Thymus (tissue), 11 donors: ENCODE data around the gene PPARG. TPM values are rescaled to one million over a fixed set of nuclear protein-coding genes. Genes with fewer than 3 reads are reported as not detected.

Experiments used
- DNase-seq, 9 donors: peaks; one replicate each; pipeline ENCODE4 v3.0.0-alpha.2; 2013; ENCODE audit warnings: low spot score in 9 of 9, low read depth in 6 of 9, missing footprints in 1 of 9
- H3K27ac ChIP-seq, 2 donors: one replicate each; pipeline ENCODE4 v1.5.1; 2013; ENCODE audit warnings: control low read depth in 1 of 2, low read depth in 1 of 2, low read length in 1 of 2, mild to moderate bottlenecking in 1 of 2, moderate library complexity in 1 of 2
- H3K27me3 ChIP-seq, 2 donors: one replicate each; pipeline ENCODE4 v1.5.1; 2013; ENCODE audit warnings: low read length in 1 of 2; ENCODE audit not compliant: control insufficient read depth in 2 of 2, insufficient read depth in 1 of 2
- H3K36me3 ChIP-seq, 2 donors: one replicate each; pipeline ENCODE4 v1.5.1; 2013; ENCODE audit warnings: low read length in 1 of 2, mild to moderate bottlenecking in 1 of 2, moderate library complexity in 1 of 2; ENCODE audit not compliant: control insufficient read depth in 2 of 2, insufficient read depth in 2 of 2
- H3K4me1 ChIP-seq, 2 donors: one replicate each; pipeline ENCODE4 v1.5.1; 2013; ENCODE audit warnings: low read length in 2 of 2; ENCODE audit not compliant: control insufficient read depth in 2 of 2, insufficient read depth in 2 of 2
- H3K4me3 ChIP-seq, 2 donors: one replicate each; pipeline ENCODE4 v1.5.1; 2013; ENCODE audit warnings: low read length in 2 of 2, control low read depth in 1 of 2, mild to moderate bottlenecking in 1 of 2
- H3K9me3 ChIP-seq, 2 donors: one replicate each; pipeline ENCODE4 v1.5.1; 2013; ENCODE audit warnings: low read length in 1 of 2, mild to moderate bottlenecking in 1 of 2; ENCODE audit not compliant: control insufficient read depth in 2 of 2, insufficient read depth in 1 of 2
- WGBS: extraction: QIAGEN DNeasy Blood & Tissue Kit; methylation state at CpG from one replicate; pipeline ENCODE4 v1.1.7; 2013; 5-methylcytosine and 5-hydroxymethylcytosine counted together
- polyA plus RNA-seq: library from polyadenylated mRNA; stranded (reverse); fragments of 200-250 nt; gene quantifications from one replicate; pipeline ENCODE4 v1.2.3, GENCODE V29; 2013
- total RNA-seq: library from RNA; stranded (reverse); fragments of 120-200 nt; gene quantifications from one replicate; pipeline ENCODE4 v1.2.4, GENCODE V29; 2013
- donor health status: healthy.

PPARG gene
- total and polyA plus RNA-seq, 2 donors = 4.3 to 8.8 TPM

- peak overlapping the region in 1 of 2 donors; percentile 38 for H3K4me3 ChIP-seq
- H3K27me3 ChIP-seq = peaks cover 26 to 59% of the 10 kb centered on the region in 2 donors
- no peak for DNase-seq
- 22% methylated on average over 33 of the region's 33 CpGs for WGBS
- H3K9me3 ChIP-seq = no peaks in the 10 kb centered on the region
- peaks cover 0 to 3% of the 10 kb centered on the region in 2 donors for H3K4me1 ChIP-seq
- H3K27ac ChIP-seq = no peak overlapping the region
- no peaks in the 10 kb centered on the region for H3K36me3 ChIP-seq
These were observed 1.7 kb upstream of the PPARG start for GRCh38 chr3:12286927-12287726.

- WGBS = 1% methylated on average over 63 of the region's 63 CpGs
These were observed 1.1 kb upstream of the PPARG start for GRCh38 chr3:12287727-12288181.

GRCh38 chr3:12289524-12289923 is 654 bp downstream of the PPARG start:
- H3K27ac ChIP-seq = no peak overlapping the region
- no peak overlapping the region for H3K4me3 ChIP-seq
- no peaks in the 10 kb centered on the region for H3K36me3 ChIP-seq
- DNase-seq = no peak
- no peaks in the 10 kb centered on the region for H3K9me3 ChIP-seq
- 81% methylated on average over 3 of the region's 3 CpGs for WGBS
- H3K27me3 ChIP-seq = peaks cover 26 to 57% of the 10 kb centered on the region in 2 donors
- H3K4me1 ChIP-seq = peaks cover 0 to 3% of the 10 kb centered on the region in 2 donors

More at GRCh38 chr3:12287727-12288181, 1.1 kb upstream of the PPARG start:
- Histone ChIP-seq H3K9me3 (no peaks in the 10 kb centered on the region), H3K4me1 (peaks cover 0 to 3% of the 10 kb centered on the region in 2 donors), H3K36me3 (no peaks in the 10 kb centered on the region), H3K27me3 (peaks cover 26 to 59% of the 10 kb centered on the region in 2 donors), H3K27ac (peak overlapping the region in 1 of 2 donors; percentile 68), H3K4me3 (peak overlapping the region; percentile 12 to 38)
- DNase-seq = no peak

GRCh38 chr3:12292770-12293169 is 3.9 kb downstream of the PPARG start:
- no peaks in the 10 kb centered on the region for H3K9me3 ChIP-seq
- H3K27ac ChIP-seq = no peak overlapping the region
- H3K4me3 ChIP-seq = no peak overlapping the region

GRCh38 chr3:12294885-12295580 is 6.2 kb downstream of the PPARG start:
- Histone ChIP-seq H3K36me3 (no peaks in the 10 kb centered on the region), H3K27ac (no peak overlapping the region), H3K27me3 (peaks cover 5 to 7% of the 10 kb centered on the region in 2 donors), H3K9me3 (no peaks in the 10 kb centered on the region), H3K4me1 (no peaks in the 10 kb centered on the region), H3K4me3 (no peak overlapping the region)
- no peak for DNase-seq
- 96% methylated on average over 6 of the region's 6 CpGs for WGBS

More at GRCh38 chr3:12292770-12293169, 3.9 kb downstream of the PPARG start:
- no peak for DNase-seq
- H3K27me3 ChIP-seq = peaks cover 15 to 30% of the 10 kb centered on the region in 2 donors
- H3K4me1 ChIP-seq = no peaks in the 10 kb centered on the region
- no peaks in the 10 kb centered on the region for H3K36me3 ChIP-seq
- 85% methylated on average over 9 of the region's 9 CpGs for WGBS

GRCh38 chr3:12296511-12296910 is 7.6 kb downstream of the PPARG start:
- no peaks in the 10 kb centered on the region for H3K9me3 ChIP-seq
- WGBS = 98% methylated on average over 4 of the region's 4 CpGs

GRCh38 chr3:12299026-12299425 is 10.2 kb downstream of the PPARG start:
- H3K9me3 ChIP-seq = no peaks in the 10 kb centered on the region
- H3K4me1 ChIP-seq = no peaks in the 10 kb centered on the region
- DNase-seq = no peak
- H3K4me3 ChIP-seq = no peak overlapping the region
- H3K27me3 ChIP-seq = no peaks in the 10 kb centered on the region
- H3K27ac ChIP-seq = no peak overlapping the region
- no peaks in the 10 kb centered on the region for H3K36me3 ChIP-seq
- 99% methylated on average over 8 of the region's 8 CpGs for WGBS

More at GRCh38 chr3:12296511-12296910, 7.6 kb downstream of the PPARG start:
- H3K36me3 ChIP-seq = no peaks in the 10 kb centered on the region
- no peak for DNase-seq
- H3K4me3 ChIP-seq = no peak overlapping the region
- H3K4me1 ChIP-seq = no peaks in the 10 kb centered on the region
- no peak overlapping the region for H3K27ac ChIP-seq
- H3K27me3 ChIP-seq = peaks cover 0 to 3% of the 10 kb centered on the region in 2 donors

GRCh38 chr3:12300137-12300536 is 11.3 kb downstream of the PPARG start:
- H3K9me3 ChIP-seq = no peaks in the 10 kb centered on the region
- DNase-seq = no peak
- H3K27ac ChIP-seq = no peak overlapping the region
- H3K36me3 ChIP-seq = no peaks in the 10 kb centered on the region
- no peaks in the 10 kb centered on the region for H3K27me3 ChIP-seq
- no peak overlapping the region for H3K4me3 ChIP-seq
- no peaks in the 10 kb centered on the region for H3K4me1 ChIP-seq
- WGBS = 96% methylated on average over 4 of the region's 4 CpGs

- 90% methylated on average over 2 of the region's 2 CpGs for WGBS
- Histone ChIP-seq H3K4me1 (no peaks in the 10 kb centered on the region), H3K4me3 (no peak overlapping the region), H3K9me3 (no peaks in the 10 kb centered on the region), H3K36me3 (no peaks in the 10 kb centered on the region), H3K27me3 (no peaks in the 10 kb centered on the region), H3K27ac (no peak overlapping the region)
- DNase-seq = no peak
These were observed 12.2 kb downstream of the PPARG start for GRCh38 chr3:12301031-12301430.
